H1 (cell line): ENCODE data around the gene ZNF200. TPM values are rescaled to one million over a fixed set of nuclear protein-coding genes. Genes with fewer than 3 reads are reported as not detected.

ENCODE experiments used
- CTCF ChIA-PET: fragments of 300-600 bp; sonication (Branson Sonifier 250); formaldehyde crosslinking; loops from one replicate; lab custom pipeline; 2021; ENCODE audit not compliant: partially characterized antibody; lab: Charles Lee
- POLR2A ChIA-PET: fragments of 300-600 bp; sonication (Branson Sonifier 250); formaldehyde crosslinking; loops from one replicate; lab custom pipeline; 2021; ENCODE audit warnings: inconsistent platforms; ENCODE audit not compliant: partially characterized antibody; lab: Charles Lee
- DNase-seq, 2 experiments: peaks; one replicate each; pipeline versions ENCODE4 v3.0.0 to v3.0.0-alpha.2; 2010 to 2022; ENCODE audit warnings: low spot score in 2 of 2, low read depth in 1 of 2, mixed read lengths in 1 of 2
- FAIRE-seq: peaks from 2 replicates; lab custom pipeline; 2011; peaks lifted over from hg19 to GRCh38; lab: Jason Lieb, UNC
- H2AFZ ChIP-seq: 2 replicates; pipeline ENCODE4 v1.8.1; 2012; ENCODE audit warnings: low read length, inconsistent platforms
- H2AK5ac ChIP-seq: 2 replicates; pipeline ENCODE4 v1.6.1; 2013; ENCODE audit warnings: low read depth, low read length
- H2BK120ac ChIP-seq: replicated peaks from 2 replicates; pipeline ENCODE3; 2013; ENCODE audit warnings: low read depth, low read length, inconsistent platforms
- H2BK12ac ChIP-seq: 2 replicates; pipeline ENCODE4 v1.6.1; 2013; ENCODE audit warnings: low read depth, low read length
- H2BK15ac ChIP-seq: 2 replicates; pipeline ENCODE4 v1.6.1; 2013; ENCODE audit warnings: low read length
- H2BK20ac ChIP-seq: 2 replicates; pipeline ENCODE4 v1.6.1; 2013; ENCODE audit warnings: low read length
- H2BK5ac ChIP-seq: 2 replicates; pipeline ENCODE4 v1.6.1; 2013; ENCODE audit warnings: low read depth, low read length
- H3K14ac ChIP-seq: 2 replicates; pipeline ENCODE4 v1.6.1; 2013; ENCODE audit warnings: inconsistent platforms; ENCODE audit not compliant: insufficient read length
- H3K18ac ChIP-seq: 2 replicates; pipeline ENCODE4 v1.6.1; 2013; ENCODE audit warnings: low read length; ENCODE audit errors: extremely low read depth
- H3K23ac ChIP-seq: 2 replicates; pipeline ENCODE4 v1.6.1; 2013; ENCODE audit warnings: inconsistent platforms; ENCODE audit not compliant: insufficient read length
- H3K23me2 ChIP-seq: 2 replicates; pipeline ENCODE4 v1.6.1; 2013; ENCODE audit warnings: low read depth, low read length
- H3K27ac ChIP-seq: 2 replicates; pipeline ENCODE4 v1.6.1; 2011; ENCODE audit warnings: low read depth, low read length, inconsistent platforms
- H3K27me3 ChIP-seq, 4 experiments: replicated peaks in 1 of 4; 1 replicate in 1 of 4; 2 replicates in 3 of 4; pipeline versions ENCODE4 v1.6.1 to v1.8.1; 2011 to 2013; ENCODE audit warnings: low read length in 3 of 4, mild to moderate bottlenecking in 3 of 4, inconsistent platforms in 2 of 4, mixed read lengths in 2 of 4, moderate library complexity in 1 of 4; ENCODE audit not compliant: control insufficient read depth in 3 of 4, insufficient read depth in 3 of 4; ENCODE audit errors: extremely low read depth in 1 of 4
- H3K36me3 ChIP-seq, 4 experiments: 2 replicates each; pipeline versions ENCODE4 v1.6.1 to v1.8.1; 2011 to 2013; ENCODE audit warnings: mild to moderate bottlenecking in 4 of 4, low read length in 3 of 4, moderate library complexity in 2 of 4, control low read depth in 1 of 4, inconsistent platforms in 1 of 4; ENCODE audit not compliant: insufficient read depth in 4 of 4, control insufficient read depth in 2 of 4
- H3K4ac ChIP-seq: replicated peaks from 2 replicates; pipeline ENCODE3; 2013; ENCODE audit warnings: low read length, low read depth, mixed read lengths, inconsistent platforms; ENCODE audit not compliant: insufficient read length
- H3K4me1 ChIP-seq, 4 experiments: replicated peaks in 1 of 4; 1 replicate in 1 of 4; 2 replicates in 3 of 4; pipeline versions ENCODE4 v1.6.1 to v1.8.1; 2011 to 2013; ENCODE audit warnings: low read length in 3 of 4, inconsistent platforms in 2 of 4, mixed read lengths in 1 of 4; ENCODE audit not compliant: insufficient read depth in 4 of 4, control insufficient read depth in 3 of 4
- H3K4me2 ChIP-seq, 2 experiments: 2 replicates each; pipeline versions ENCODE4 v1.6.1 to v1.8.1; 2011 to 2013; ENCODE audit warnings: low read depth in 2 of 2, low read length in 2 of 2, control low read depth in 1 of 2, inconsistent platforms in 1 of 2, mild to moderate bottlenecking in 1 of 2; ENCODE audit not compliant: insufficient read depth in 1 of 2
- H3K4me3 ChIP-seq, 4 experiments: fragments of 200-600, 300-600 bp in 1 of 4; sonication (generic), shearing (Covaris generic), sonication (Bioruptor Twin) in 1 of 4; 2 replicates each; pipeline versions ENCODE4 v1.5.1 to v1.8.1; 2011 to 2016; ENCODE audit warnings: low read length in 4 of 4, low read depth in 3 of 4, control low read depth in 2 of 4, inconsistent platforms in 2 of 4, mild to moderate bottlenecking in 2 of 4, mixed read lengths in 1 of 4, moderate library complexity in 1 of 4; ENCODE audit not compliant: insufficient read depth in 2 of 4; ENCODE audit errors: extremely low read depth in 1 of 4
- H3K56ac ChIP-seq: replicated peaks from 2 replicates; pipeline ENCODE3; 2013; ENCODE audit warnings: low read depth, mild to moderate bottlenecking, mixed read lengths, low read length, inconsistent platforms; ENCODE audit not compliant: insufficient read length
- H3K79me1 ChIP-seq: 2 replicates; pipeline ENCODE4 v1.6.1; 2013; ENCODE audit warnings: low read depth, low read length, control low read depth
- H3K79me2 ChIP-seq, 2 experiments: 2 replicates each; pipeline versions ENCODE4 v1.6.1 to v1.8.1; 2012 to 2013; ENCODE audit warnings: low read length in 2 of 2, mild to moderate bottlenecking in 2 of 2, inconsistent platforms in 1 of 2; ENCODE audit not compliant: insufficient read depth in 2 of 2, control insufficient read depth in 1 of 2
- H3K9ac ChIP-seq, 4 experiments: replicated peaks in 1 of 4; 1 replicate in 1 of 4; 2 replicates in 3 of 4; pipeline versions ENCODE4 v1.6.1 to v1.8.1; 2011 to 2013; ENCODE audit warnings: low read depth in 3 of 4, low read length in 3 of 4, control low read depth in 2 of 4, mild to moderate bottlenecking in 2 of 4, moderate library complexity in 2 of 4, inconsistent platforms in 1 of 4; ENCODE audit errors: extremely low read depth in 1 of 4
- H3K9me3 ChIP-seq, 2 experiments: 2 replicates each; pipeline versions ENCODE4 v1.6.1 to v1.8.1; 2012 to 2013; ENCODE audit warnings: mild to moderate bottlenecking in 2 of 2, moderate library complexity in 2 of 2, control low read depth in 1 of 2, inconsistent platforms in 1 of 2, low read depth in 1 of 2, low read length in 1 of 2, mixed read lengths in 1 of 2; ENCODE audit not compliant: insufficient read depth in 2 of 2
- H4K20me1 ChIP-seq, 2 experiments: replicated peaks in 1 of 2; 2 replicates each; pipeline versions ENCODE3 to v1.8.1; 2011 to 2013; ENCODE audit warnings: inconsistent platforms in 2 of 2, low read length in 2 of 2, mild to moderate bottlenecking in 1 of 2; ENCODE audit not compliant: insufficient read depth in 2 of 2, control insufficient read depth in 1 of 2
- H4K5ac ChIP-seq: 2 replicates; pipeline ENCODE4 v1.6.1; 2013; ENCODE audit warnings: low read length, low read depth, mixed read lengths, inconsistent platforms; ENCODE audit not compliant: insufficient read length
- H4K8ac ChIP-seq: 2 replicates; pipeline ENCODE4 v1.8.0; 2013; ENCODE audit warnings: mild to moderate bottlenecking, moderate library complexity, low read length, inconsistent platforms; ENCODE audit not compliant: insufficient read depth; ENCODE audit errors: extremely low read depth
- H4K91ac ChIP-seq: replicated peaks from 2 replicates; pipeline ENCODE3; 2013; ENCODE audit warnings: low read length, mixed read lengths, inconsistent platforms; ENCODE audit not compliant: insufficient read length
- BCL11A ChIP-seq, 2 experiments: IDR thresholded peaks; one replicate each; pipeline ENCODE4 v1.6.1; 2011; ENCODE audit warnings: low read depth in 2 of 2, low read length in 2 of 2, mild to moderate bottlenecking in 2 of 2
- GABPA ChIP-seq: IDR thresholded peaks from 2 replicates; pipeline ENCODE4 v1.6.1; 2011; ENCODE audit warnings: mild to moderate bottlenecking, low read length, moderate library complexity, borderline replicate concordance; ENCODE audit not compliant: insufficient read depth
- KDM4A ChIP-seq: IDR thresholded peaks from one replicate; pipeline ENCODE4 v1.7.1; 2012; ENCODE audit warnings: low read depth, mild to moderate bottlenecking, moderate library complexity, low read length, inconsistent platforms; ENCODE audit not compliant: severe bottlenecking
- RNF2 ChIP-seq: fragments of 200-900, 300-1000 bp; sonication (generic); IDR thresholded peaks from 2 replicates; pipeline ENCODE4 v1.7.1; 2016; ENCODE audit warnings: borderline replicate concordance, low read depth, mild to moderate bottlenecking, antibody characterized with exemption, low read length; ENCODE audit not compliant: poor library complexity, severe bottlenecking; ENCODE audit errors: missing control alignments
- SIN3A ChIP-seq, 2 experiments: IDR thresholded peaks in 1 of 2; conservative IDR thresholded peaks in 1 of 2; 2 replicates each; pipeline ENCODE4 v1.6.1; 2011 to 2012; ENCODE audit warnings: low read length in 2 of 2, improper control_type of control experiment in 1 of 2, low read depth in 1 of 2, mild to moderate bottlenecking in 1 of 2
- SP2 ChIP-seq: IDR thresholded peaks from 2 replicates; pipeline ENCODE4 v1.6.1; 2012; ENCODE audit warnings: mild to moderate bottlenecking, low read length, inconsistent platforms
- TBP ChIP-seq: IDR thresholded peaks from 2 replicates; pipeline ENCODE4 v1.6.1; 2011; ENCODE audit warnings: low read depth, low read length, improper control_type of control experiment
- WGBS, 2 experiments: shearing (Covaris generic) in 1 of 2; methylation state at CpG; one replicate each; pipeline versions ENCODE4 v1.1.6 to v1.1.7; 2013 to 2015; ENCODE audit warnings: low lambda C conversion rate in 2 of 2, mixed read lengths in 2 of 2, inconsistent platforms in 1 of 2, low coverage in 1 of 2, missing lambda C conversion rate in 1 of 2; ENCODE audit not compliant: insufficient replicate concordance in 2 of 2, insufficient coverage in 1 of 2, insufficient read length in 1 of 2; ENCODE audit errors: extremely low coverage in 1 of 2, missing lambda C conversion rate in 1 of 2; 5-methylcytosine and 5-hydroxymethylcytosine counted together
- polyA plus RNA-seq, 7 experiments: library from polyadenylated mRNA; depleted of rRNA in 3 of 7; stranded (reverse) in 5 of 7; unstranded in 2 of 7; fragments of >200 nt in 5 of 7; fragments of 200-250 nt in 2 of 7; gene quantifications; 1 replicate in 5 of 7; 2 replicates in 1 of 7; 4 replicates in 1 of 7; pipeline versions ENCODE4 v1.2.1 to v1.2.3, GENCODE V29; 2011 to 2013; ENCODE audit warnings: missing spikeins in 2 of 7, mixed read lengths in 2 of 7
- total RNA-seq: library from RNA; stranded (reverse); fragmentation: NEBNext Ultra II Directional; extraction: Animal tissue kit (Norgen Biotek cat#: 25700); gene quantifications from 2 replicates; pipeline ENCODE4 v1.2.1, GENCODE V29; 2021
- TF ChIP-seq, protein P1 (sequence below): IDR thresholded peaks from 2 replicates; pipeline ENCODE4 v1.6.1; 2012; ENCODE audit warnings: inconsistent platforms

ZNF200 gene
- total and polyA plus RNA-seq, 2 of the 8 experiments (the other 6 are each of a cell fraction or from before 2014, with no cell fraction given), result 2.7 to 9.9 TPM

DNA sequence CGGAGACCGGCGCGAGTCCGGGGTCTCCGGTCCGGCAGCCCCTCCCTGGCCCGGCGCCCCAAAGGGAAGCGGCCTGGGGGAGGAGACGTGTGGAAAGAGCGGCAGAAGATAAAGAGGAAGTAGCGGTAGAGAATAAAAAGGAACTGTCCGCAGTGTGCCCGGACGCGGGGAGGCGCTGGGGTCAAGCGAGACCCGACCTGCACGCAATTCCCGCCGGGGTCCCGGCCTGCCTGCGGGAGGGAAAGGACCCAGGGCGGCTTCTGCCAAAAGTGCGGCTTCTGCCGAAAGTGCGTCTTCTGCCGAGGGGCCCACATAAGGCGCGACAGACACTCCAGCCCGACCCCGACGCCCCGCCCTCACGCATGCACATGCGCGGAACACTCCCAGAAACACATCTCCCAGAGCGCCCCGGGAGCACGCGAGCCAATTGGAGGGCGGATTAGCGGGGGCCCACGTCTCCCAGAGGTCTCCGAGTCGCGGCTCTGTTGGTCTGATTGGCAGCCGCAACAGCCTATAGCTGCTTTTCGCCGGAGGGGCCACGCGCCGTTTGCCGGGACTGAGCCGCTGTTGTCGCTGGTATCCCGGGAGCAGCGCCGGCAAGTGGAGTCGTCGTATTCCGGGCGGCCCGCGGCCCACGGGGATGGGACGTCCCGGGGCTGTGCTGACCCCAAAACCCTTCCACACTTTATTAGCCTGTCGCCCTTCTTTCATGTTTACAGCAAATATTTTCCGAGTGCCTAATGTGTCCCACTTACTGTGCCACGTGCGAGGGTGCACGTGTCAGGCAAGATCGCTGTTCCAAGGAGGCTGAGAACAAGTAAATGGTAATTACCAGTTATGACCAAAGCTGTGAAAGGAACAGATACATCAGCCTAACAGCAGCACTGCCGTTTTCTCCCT lies 29.4 kb upstream of the ZNF200 start:
- Histone ChIP-seq H3K14ac (no peak overlapping the region), H2BK120ac (no peak overlapping the region), H2BK5ac (no peak overlapping the region), H3K4me2 (peak overlapping the region; percentile 53 to 63), H3K79me1 (no peaks in the 10 kb centered on the region), H2BK12ac (no peak overlapping the region), H4K5ac (no peak overlapping the region), H2AK5ac (no peak overlapping the region), H3K27me3 (no peaks in the 10 kb centered on the region), H3K23me2 (no peaks in the 10 kb centered on the region; the same call in 1 of the 2 replicates), H2AFZ (peak overlapping the region; percentile 9; the same call in 1 of the 2 replicates), H3K23ac (no peak overlapping the region), H2BK15ac (no peak overlapping the region), H3K27ac (no peak overlapping the region), H2BK20ac (no peak overlapping the region), H3K79me2 (no peaks in the 10 kb centered on the region), H4K91ac (peak overlapping the region; percentile 84), H3K4me3 (peak overlapping the region; percentile 31 to 67 (median 32)), H3K9me3 (peaks cover 0 to 5% of the 10 kb centered on the region in 2 experiments; a peak in 2 of 4 replicates), H3K56ac (no peak overlapping the region), H4K8ac (peak overlapping the region; percentile 62), H3K4ac (no peak overlapping the region), H3K4me1 (no peaks in the 10 kb centered on the region), H3K18ac (no peak overlapping the region; the same call in 1 of the 2 replicates), H3K9ac (0 out of 7 replicates have a peak overlapping the region, but pooled peaks of 1 of the 4 experiments have one; percentile 10), H3K36me3 (no peaks in the 10 kb centered on the region), H4K20me1 (no peaks in the 10 kb centered on the region)
- ChIA-PET POLR2A (interaction anchor here (0.6 to 6.3 kb wide), 9 partner anchors 10 to 199 kb away, joined by 3 to 53 read pairs (median 3); partner anchors contain the start of genes ZNF174, ZNF263 and ZSCAN32), CTCF (interaction anchor here (0.6 to 1.7 kb wide), 3 partner anchors 9 to 81 kb away, joined by 3 to 4 read pairs (median 3); no protein-coding TSS in a partner anchor)
- DNase-seq (peak; percentile 91 to 95), FAIRE-seq (no peak)
- WGBS, 2 experiments, result 41% methylated on average over 43 of the region's 77 CpGs; no CpG with 5 or more reads in 1 of the 2 experiments
- TF ChIP-seq TBP (peak; percentile 48), SIN3A (conservative IDR thresholded peaks at IDR 0.05 in 1 of 2, IDR thresholded peaks at IDR 0.05 in 1 of 2; ENCODE audit: low read depth in 1 of 2, low read length in 2 of 2) (peak in 1 of 2 experiments; percentile 59; a peak in 1 of 4 replicates), RNF2 (no peak), SP2 (peak; percentile 41; the same call in 1 of the 2 replicates), KDM4A (peak; percentile 97), BCL11A (IDR thresholded peaks at IDR 0.05; ENCODE audit: low read depth in 2 of 2, low read length in 2 of 2) (no peak), GABPA (no peak)
- TF ChIP-seq, protein P1, sequence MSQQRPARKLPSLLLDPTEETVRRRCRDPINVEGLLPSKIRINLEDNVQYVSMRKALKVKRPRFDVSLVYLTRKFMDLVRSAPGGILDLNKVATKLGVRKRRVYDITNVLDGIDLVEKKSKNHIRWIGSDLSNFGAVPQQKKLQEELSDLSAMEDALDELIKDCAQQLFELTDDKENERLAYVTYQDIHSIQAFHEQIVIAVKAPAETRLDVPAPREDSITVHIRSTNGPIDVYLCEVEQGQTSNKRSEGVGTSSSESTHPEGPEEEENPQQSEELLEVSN, result peak; percentile 91
